T-cell (primary cell): Measurements from ENCODE around the gene PODXL2. TPM values are rescaled to one million over a fixed set of nuclear protein-coding genes. Genes with fewer than 3 reads are reported as not detected.

Experiments used
- ATAC-seq, 4 experiments: fragments of 200-7000 bp in 3 of 4; fragments of 150-1000 bp in 1 of 4; cut with Tn5 transposase; replicated peaks in 1 of 4; 1 replicate in 3 of 4; 2 replicates in 1 of 4; pipeline ENCODE4 v1.10.0; 2021; ENCODE audit warnings: moderate library complexity in 3 of 4, mild to moderate bottlenecking in 2 of 4, moderate number of reproducible peaks in 1 of 4
- CTCF ChIA-PET, 2 donors: fragments of 300-600 bp; sonication (Branson Sonifier 250); formaldehyde crosslinking; loops; one replicate each; lab custom pipeline; 2022; ENCODE audit warnings: antibody characterized with exemption in 2 of 2; lab: Charles Lee
- POLR2A ChIA-PET, 2 donors: fragments of 300-600 bp; sonication (Branson Sonifier 250); formaldehyde crosslinking; loops; one replicate each; lab custom pipeline; 2022; ENCODE audit warnings: antibody characterized with exemption in 2 of 2; lab: Charles Lee
- DNase-seq, 35 experiments: peaks; one replicate each; pipeline versions ENCODE4 v3.0.0 to v3.0.0-alpha.2; 2013 to 2023
- H3K27ac ChIP-seq: one replicate; pipeline ENCODE4 v1.5.1; 2013; ENCODE audit warnings: low read length
- H3K27me3 ChIP-seq, 2 experiments: replicated peaks in 1 of 2; 1 replicate in 1 of 2; 2 replicates in 1 of 2; pipeline versions ENCODE4 v1.6.1 to v1.7.0; 2013; ENCODE audit warnings: low read length in 1 of 2, mixed read lengths in 1 of 2; ENCODE audit not compliant: control insufficient read depth in 2 of 2, insufficient read depth in 2 of 2; ENCODE audit errors: extremely low read depth in 1 of 2
- H3K36me3 ChIP-seq, 2 donors: 1 replicate in 1 of 2; 2 replicates in 1 of 2; pipeline versions ENCODE4 v1.6.1 to v1.7.0; 2013; ENCODE audit warnings: low read length in 1 of 2; ENCODE audit not compliant: control insufficient read depth in 2 of 2, insufficient read depth in 1 of 2; ENCODE audit errors: extremely low read depth in 1 of 2
- H3K4me1 ChIP-seq, 2 experiments: 1 replicate in 1 of 2; 2 replicates in 1 of 2; pipeline versions ENCODE4 v1.6.1 to v1.7.0; 2013; ENCODE audit warnings: low read length in 2 of 2, mixed read lengths in 1 of 2; ENCODE audit not compliant: insufficient read depth in 2 of 2, control insufficient read depth in 1 of 2; ENCODE audit errors: extremely low read depth in 1 of 2
- H3K4me3 ChIP-seq, 2 donors: 1 replicate in 1 of 2; 2 replicates in 1 of 2; pipeline versions ENCODE4 v1.5.1 to v1.7.0; 2013; ENCODE audit warnings: mild to moderate bottlenecking in 2 of 2, low read length in 1 of 2, moderate library complexity in 1 of 2; ENCODE audit not compliant: control insufficient read depth in 1 of 2; ENCODE audit errors: extremely low read depth in 1 of 2
- H3K9me3 ChIP-seq: 2 replicates; pipeline ENCODE4 v1.7.0; 2013
- H3K27ac Mint-ChIP-seq, 2 donors: one replicate each; pipeline ENCODE4 v1.8.0; 2020 to 2021; ENCODE audit warnings: mild to moderate bottlenecking in 2 of 2, mixed read lengths in 2 of 2
- H3K27me3 Mint-ChIP-seq, 2 donors: one replicate each; pipeline ENCODE4 v1.8.0; 2021 to 2022; ENCODE audit warnings: mixed read lengths in 2 of 2
- H3K36me3 Mint-ChIP-seq: one replicate; pipeline ENCODE4 v1.8.0; 2021; ENCODE audit warnings: mixed read lengths
- H3K4me1 Mint-ChIP-seq, 3 donors: one replicate each; pipeline ENCODE4 v1.8.0; 2020 to 2022; ENCODE audit warnings: mixed read lengths in 3 of 3, mild to moderate bottlenecking in 1 of 3
- H3K4me3 Mint-ChIP-seq, 3 donors: one replicate each; pipeline ENCODE4 v1.8.0; 2020 to 2022; ENCODE audit warnings: mild to moderate bottlenecking in 3 of 3, mixed read lengths in 3 of 3, moderate library complexity in 3 of 3
- H3K9me3 Mint-ChIP-seq, 3 donors: one replicate each; pipeline ENCODE4 v1.8.0; 2020 to 2022; ENCODE audit warnings: mixed read lengths in 3 of 3
- WGBS: methylation state at CpG from one replicate; pipeline ENCODE4 v1.1.5; 2013; ENCODE audit warnings: missing lambda C conversion rate; ENCODE audit not compliant: insufficient coverage; 5-methylcytosine and 5-hydroxymethylcytosine counted together
- total RNA-seq, 35 experiments: library from RNA in 6 of 35; stranded (reverse) in 6 of 35; fragments of 120-200 nt in 1 of 35; gene quantifications; one replicate each; pipeline versions ENCODE4 v1.2.1 to v1.2.4 and lab custom pipeline; 2013 to 2026

The PODXL2 gene
- total RNA-seq, 5 donors from 2014 or later (not counting 1 experiment from before 2014, with no cell fraction given) = 2.0 to 4.7 (median 4.2) TPM

DNA sequence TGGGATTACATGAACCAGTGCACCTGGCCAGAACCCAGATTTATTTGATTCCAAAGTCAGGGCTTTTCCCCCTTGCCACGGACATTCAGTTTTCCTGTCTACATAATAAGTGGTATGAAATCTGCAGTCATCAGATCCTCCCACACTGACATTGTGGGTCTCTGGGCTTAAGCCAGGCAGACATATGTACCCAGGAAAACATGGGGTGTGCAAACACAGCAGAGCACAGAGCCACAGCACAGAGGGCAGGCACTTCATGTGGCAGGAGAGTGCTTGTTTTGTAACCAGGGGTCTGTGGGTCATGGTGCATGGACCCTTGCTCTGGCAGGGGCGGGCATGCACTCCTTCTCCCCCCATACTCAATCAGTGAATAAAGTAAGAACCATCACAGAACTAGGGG, 37.7 kb downstream of the PODXL2 start:
- Mint-ChIP-seq H3K4me1 (peaks cover 4 to 8% (median 7%) of the 10 kb centered on the region in 3 donors), H3K4me3 (no peak overlapping the region), H3K9me3 (no peaks in the 10 kb centered on the region), H3K27ac (no peak overlapping the region), H3K27me3 (no peaks in the 10 kb centered on the region), H3K36me3 (no peaks in the 10 kb centered on the region)
- DNase-seq = no peak
- Histone ChIP-seq H3K36me3 (no peaks in the 10 kb centered on the region), H3K4me3 (no peak overlapping the region), H3K27ac (no peak overlapping the region), H3K4me1 (peaks cover 0 to 8% of the 10 kb centered on the region in 2 experiments), H3K9me3 (no peaks in the 10 kb centered on the region), H3K27me3 (no peaks in the 10 kb centered on the region)
- CTCF ChIA-PET = interaction anchor here in 1 of 2 donors (0.6 to 0.7 kb wide), 2 partner anchors 22 to 123 kb away, joined by 3 to 6 read pairs; no protein-coding TSS in a partner anchor
- POLR2A ChIA-PET = interaction anchor here in 1 of 2 donors (0.6 kb wide), 1 partner anchor 23 kb away, joined by 4 read pairs; no protein-coding TSS in a partner anchor
- ATAC-seq = no peak
- WGBS = no CpG with 5 or more reads among the region's 2 CpGs

DNA sequence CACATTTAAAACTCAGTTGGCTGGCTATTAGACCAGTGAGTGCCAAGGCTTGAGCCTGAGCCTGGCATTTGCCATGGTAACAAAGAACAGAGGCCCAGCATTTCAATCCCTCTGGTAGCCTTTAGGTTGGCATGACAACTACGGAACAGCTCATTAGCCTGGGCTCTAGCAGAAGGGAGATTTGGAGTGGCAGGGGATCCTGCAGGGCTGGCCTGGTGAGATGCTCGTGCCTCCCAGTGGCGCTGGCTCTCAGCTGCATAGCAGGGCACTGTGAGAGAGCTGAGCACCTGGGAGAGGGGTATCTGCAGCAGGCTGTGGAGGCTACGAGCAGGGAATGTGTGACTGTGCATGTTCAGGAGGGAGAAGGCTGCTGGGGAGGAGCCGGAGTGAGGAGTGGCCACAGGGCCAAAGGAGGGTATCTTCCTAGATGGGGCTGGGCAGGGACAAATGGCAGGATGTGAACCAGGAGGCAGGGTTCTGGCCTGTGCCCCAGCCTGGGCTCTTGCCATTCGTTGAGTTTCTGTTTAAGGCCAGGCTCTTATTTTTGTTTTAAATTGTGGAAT, 38.2 kb downstream of the PODXL2 start:
- ChIA-PET CTCF (no interaction called here), POLR2A (no interaction called here)
- Mint-ChIP-seq H3K36me3 (no peaks in the 10 kb centered on the region), H3K4me3 (no peak overlapping the region), H3K27me3 (no peaks in the 10 kb centered on the region), H3K27ac (no peak overlapping the region), H3K9me3 (no peaks in the 10 kb centered on the region), H3K4me1 (peaks cover 7 to 12% (median 9%) of the 10 kb centered on the region in 3 donors)
- peaks cover 0 to 13% of the 10 kb centered on the region in 2 experiments for H3K4me1 ChIP-seq
- H3K4me3 ChIP-seq = no peak overlapping the region
- H3K27ac ChIP-seq = no peak overlapping the region
- DNase-seq (peak in 1 of 35 experiments; percentile 2), ATAC-seq (no peak)
- no peaks in the 10 kb centered on the region for H3K27me3 ChIP-seq
- no peaks in the 10 kb centered on the region for H3K9me3 ChIP-seq
- H3K36me3 ChIP-seq = no peaks in the 10 kb centered on the region
- 88% methylated on average over 5 of the region's 6 CpGs for WGBS

DNA sequence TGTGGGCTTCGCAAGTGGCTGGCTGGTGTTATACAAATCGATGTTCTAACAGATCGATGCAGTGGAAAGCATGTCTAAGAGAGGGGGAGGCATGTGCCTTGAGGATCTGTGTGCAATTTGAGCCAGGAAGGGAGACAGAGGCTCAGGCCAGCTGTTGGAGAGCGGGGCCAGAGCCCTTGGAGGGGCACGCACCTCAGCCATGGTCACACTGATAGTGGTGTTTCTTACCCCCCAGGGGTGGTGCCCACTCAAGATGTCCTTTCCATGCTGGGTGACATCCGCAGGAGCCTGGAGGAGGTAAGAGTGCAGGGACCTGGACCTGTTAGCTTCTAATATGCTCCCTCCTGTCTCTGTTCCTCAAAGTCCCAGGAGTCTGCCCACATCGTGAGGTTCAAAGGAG, 39.9 kb downstream of the PODXL2 start:
- Histone ChIP-seq H3K27me3 (no peaks in the 10 kb centered on the region), H3K4me1 (peaks cover 0 to 22% of the 10 kb centered on the region in 2 experiments), H3K4me3 (no peak overlapping the region), H3K36me3 (no peaks in the 10 kb centered on the region), H3K27ac (no peak overlapping the region), H3K9me3 (no peaks in the 10 kb centered on the region)
- DNase-seq (peak in 1 of 35 experiments; percentile 2), ATAC-seq (no peak)
- H3K27me3 Mint-ChIP-seq = no peaks in the 10 kb centered on the region
- no peak overlapping the region for H3K4me3 Mint-ChIP-seq
- CTCF ChIA-PET = no interaction called here
- WGBS = 100% methylated on average over 3 of the region's 7 CpGs
- peaks cover 11 to 17% (median 14%) of the 10 kb centered on the region in 3 donors for H3K4me1 Mint-ChIP-seq
- H3K36me3 Mint-ChIP-seq = no peaks in the 10 kb centered on the region
- no peak overlapping the region for H3K27ac Mint-ChIP-seq
- H3K9me3 Mint-ChIP-seq = no peaks in the 10 kb centered on the region
- POLR2A ChIA-PET = no interaction called here

DNA sequence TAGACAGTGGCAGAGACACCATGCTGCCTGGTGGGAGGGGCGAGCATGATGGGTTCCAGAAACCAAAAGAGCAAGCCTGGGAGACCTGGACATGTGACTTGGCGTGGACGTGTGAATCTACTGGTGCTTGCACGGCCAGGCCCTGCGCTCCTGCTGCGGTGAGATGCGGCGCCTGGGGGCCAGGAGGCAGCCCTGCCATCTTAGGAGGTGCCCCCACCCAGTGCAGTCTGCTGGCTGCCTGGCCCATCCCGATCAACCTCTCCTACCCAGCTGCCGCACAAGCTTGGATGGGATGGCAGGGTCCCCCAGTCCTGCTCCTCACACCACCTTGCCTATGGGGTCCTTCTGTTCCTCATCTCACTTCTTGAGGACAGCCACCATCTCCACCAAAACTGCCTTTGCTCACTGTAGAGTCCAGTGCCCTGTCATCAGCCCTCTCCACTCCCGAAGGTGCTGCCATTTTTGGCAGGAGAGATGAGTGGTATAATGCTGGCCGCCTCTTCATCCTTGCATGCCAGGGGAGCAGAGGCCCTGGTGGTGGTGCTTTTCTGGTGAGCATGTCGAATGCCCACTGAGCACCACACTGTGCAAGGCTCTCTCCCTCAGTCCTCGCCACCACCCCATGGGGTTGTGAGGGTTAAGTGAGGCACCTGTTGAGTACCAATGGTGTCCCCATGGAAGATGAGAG, 40.7 kb downstream of the PODXL2 start:
- Mint-ChIP-seq H3K36me3 (no peaks in the 10 kb centered on the region), H3K4me3 (no peak overlapping the region), H3K9me3 (no peaks in the 10 kb centered on the region), H3K27me3 (no peaks in the 10 kb centered on the region), H3K4me1 (peaks cover 19 to 25% (median 21%) of the 10 kb centered on the region in 3 donors), H3K27ac (no peak overlapping the region)
- Histone ChIP-seq H3K4me1 (peaks cover 5 to 30% of the 10 kb centered on the region in 2 experiments), H3K36me3 (no peaks in the 10 kb centered on the region), H3K9me3 (no peaks in the 10 kb centered on the region), H3K27me3 (no peaks in the 10 kb centered on the region), H3K4me3 (no peak overlapping the region), H3K27ac (no peak overlapping the region)
- DNase-seq (peak in 1 of 35 experiments; percentile 2), ATAC-seq (no peak)
- ChIA-PET POLR2A (no interaction called here), CTCF (no interaction called here)
- WGBS = 97% methylated on average over 11 of the region's 14 CpGs

DNA sequence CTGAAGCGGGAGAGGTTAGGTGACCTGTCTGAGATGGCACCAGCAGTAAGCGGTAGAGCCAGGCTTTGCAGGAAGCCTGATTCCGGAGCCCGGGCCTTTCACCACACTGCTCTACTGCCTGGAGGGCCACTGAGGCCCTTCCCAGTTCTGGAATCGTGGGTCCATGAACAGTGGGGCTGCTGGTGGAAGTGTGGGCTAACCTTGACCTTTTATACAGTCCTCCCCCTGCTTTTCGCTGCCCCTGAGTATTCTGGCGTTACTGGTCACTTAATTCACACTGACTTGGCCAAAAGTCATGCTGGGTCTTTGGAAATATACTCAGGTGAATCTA, 41.2 kb downstream of the PODXL2 start:
- no peak for ATAC-seq
- Mint-ChIP-seq H3K4me1 (peaks cover 24 to 30% (median 26%) of the 10 kb centered on the region in 3 donors), H3K4me3 (peak overlapping the region in 2 of 3 donors; percentile 7 to 91)

DNA sequence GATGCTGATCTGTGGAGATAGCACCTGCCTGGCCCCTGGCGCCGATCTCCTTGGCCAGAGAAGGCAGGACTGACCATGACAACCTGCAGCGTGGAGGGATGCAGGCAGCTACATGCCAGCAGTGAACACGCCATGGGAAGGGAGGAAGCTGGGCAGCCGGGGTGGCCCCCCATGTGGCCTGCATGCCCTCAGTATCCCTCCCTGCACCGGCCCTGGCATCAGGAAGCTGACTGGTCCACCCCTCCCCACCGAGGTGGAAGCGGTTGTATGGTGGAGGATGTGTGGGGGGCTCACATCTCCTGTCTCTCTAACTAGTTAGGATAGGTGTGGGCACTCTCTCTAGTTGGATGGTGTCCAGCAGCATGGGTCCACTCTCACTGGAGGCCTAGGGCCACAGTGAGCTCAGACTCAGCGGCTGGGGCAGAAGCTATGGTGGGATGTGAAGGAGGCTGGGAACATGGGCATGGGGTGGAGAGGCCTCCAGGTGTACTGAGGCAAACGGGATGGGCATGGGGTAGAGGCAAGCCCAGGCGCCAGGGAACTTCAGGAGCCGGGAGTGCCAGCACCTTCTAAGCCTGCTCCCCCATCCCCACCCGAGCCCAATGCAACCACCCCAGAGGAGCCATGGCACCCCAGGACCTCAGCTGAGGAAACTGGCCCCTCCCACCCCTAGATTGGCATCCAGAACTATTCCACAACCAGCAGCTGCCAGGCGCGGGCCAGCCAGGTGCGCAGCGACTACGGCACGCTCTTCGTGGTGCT, 42.0 kb downstream of the PODXL2 start:
- Mint-ChIP-seq H3K4me3 (peak overlapping the region; percentile 59 to 92 (median 91)), H3K9me3 (no peaks in the 10 kb centered on the region), H3K27me3 (no peaks in the 10 kb centered on the region), H3K36me3 (peaks cover 5% of the 10 kb centered on the region), H3K4me1 (peaks cover 29 to 38% (median 33%) of the 10 kb centered on the region in 3 donors), H3K27ac (peak overlapping the region in 1 of 2 donors; percentile 95)
- Histone ChIP-seq H3K27ac (no peak overlapping the region), H3K27me3 (no peaks in the 10 kb centered on the region), H3K4me3 (no peak overlapping the region), H3K4me1 (peaks cover 5 to 40% of the 10 kb centered on the region in 2 experiments), H3K36me3 (peaks cover under 1 to 6% of the 10 kb centered on the region in 2 donors), H3K9me3 (no peaks in the 10 kb centered on the region)
- DNase-seq (peak in 1 of 35 experiments; percentile 3), ATAC-seq (no peak)
- ChIA-PET CTCF (no interaction called here), POLR2A (interaction anchor here in 1 of 2 donors (0.6 kb wide), 1 partner anchor 1729 kb away, joined by 3 read pairs; no protein-coding TSS in a partner anchor)
- 97% methylated on average over 14 of the region's 20 CpGs for WGBS

More for the DNA sequence above, 41.2 kb downstream of the PODXL2 start:
- H3K36me3 Mint-ChIP-seq = peaks cover 2% of the 10 kb centered on the region
- peak in 1 of 35 experiments; percentile 4 for DNase-seq
- ChIA-PET POLR2A (no interaction called here), CTCF (no interaction called here)
- no peaks in the 10 kb centered on the region for H3K27me3 ChIP-seq
- H3K4me3 ChIP-seq = no peak overlapping the region
- H3K9me3 ChIP-seq = no peaks in the 10 kb centered on the region
- H3K36me3 ChIP-seq = no peaks in the 10 kb centered on the region
- H3K27ac ChIP-seq = no peak overlapping the region
- 93% methylated on average over 5 of the region's 7 CpGs for WGBS
- no peaks in the 10 kb centered on the region for H3K27me3 Mint-ChIP-seq
- peaks cover 5 to 34% of the 10 kb centered on the region in 2 experiments for H3K4me1 ChIP-seq
- H3K27ac Mint-ChIP-seq = no peak overlapping the region
- no peaks in the 10 kb centered on the region for H3K9me3 Mint-ChIP-seq
